Fibroblast of the aortic adventitia (primary cell): ENCODE results near the gene CENPX. TPM values are rescaled to one million over a fixed set of nuclear protein-coding genes. Genes with fewer than 3 reads are reported as not detected.

Experiments used
- DNase-seq: peaks from one replicate; pipeline ENCODE4 v3.0.0-alpha.2; 2010; ENCODE audit warnings: low read depth
- H3K4me3 ChIP-seq: 2 replicates; pipeline ENCODE4 v1.5.1; 2011; ENCODE audit warnings: low read depth, mild to moderate bottlenecking, control low read depth, low read length, moderate library complexity
- total RNA-seq: library from RNA; depleted of rRNA; stranded (reverse); fragments of >200 nt; gene quantifications from 2 replicates; pipeline ENCODE4 v1.2.3, GENCODE V29; 2012; ENCODE audit warnings: low replicate concordance
- TF ChIP-seq, protein P1 (sequence below): IDR thresholded peaks from 2 replicates; pipeline ENCODE4 v1.5.1; 2011; ENCODE audit warnings: mild to moderate bottlenecking, low read length, control low read depth, inconsistent platforms; ENCODE audit not compliant: insufficient read depth

The CENPX gene
- total RNA-seq, 1 donor: 41.8 TPM

DNA sequence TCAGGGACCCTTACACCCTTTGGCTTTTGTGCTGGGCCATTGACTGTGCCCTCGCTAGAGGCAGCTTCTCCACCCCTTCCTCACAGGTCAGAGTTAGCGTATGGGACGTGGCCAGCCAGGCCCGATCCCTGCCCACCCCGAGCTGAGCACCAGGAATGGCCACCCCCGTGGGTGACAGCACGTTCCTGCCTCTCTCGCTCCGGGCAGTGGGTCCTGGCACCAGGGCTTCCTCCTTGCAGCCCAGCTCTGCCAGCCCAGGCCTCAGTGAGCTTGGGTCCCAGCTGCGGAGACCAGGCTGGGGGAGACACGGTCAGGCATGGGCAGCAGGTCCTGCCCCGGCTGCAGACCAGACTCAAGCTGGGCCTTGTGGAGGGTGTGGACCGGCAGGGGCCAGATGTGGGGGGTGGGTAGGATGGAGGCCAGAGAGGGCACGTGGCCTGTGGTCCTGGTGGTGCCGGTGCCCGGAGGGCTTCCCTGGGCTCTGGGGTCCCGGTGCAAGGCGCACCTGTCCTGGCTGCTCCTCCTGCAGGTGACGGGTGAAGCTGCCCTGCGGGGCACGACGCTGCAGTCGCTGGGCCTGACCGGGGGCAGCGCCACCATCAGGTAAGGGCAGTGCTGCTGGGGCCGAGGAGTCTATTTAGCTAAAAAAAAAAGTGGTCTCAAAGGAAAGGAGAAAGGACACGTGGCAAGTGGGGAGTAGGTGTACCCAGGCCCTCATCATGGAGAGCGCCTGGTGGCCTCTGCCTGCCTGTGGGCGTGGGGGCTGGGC is 27.0 kb downstream of the CENPX start:
- H3K4me3 ChIP-seq: no peak overlapping the region
- no peak for DNase-seq
- TF ChIP-seq, protein P1, sequence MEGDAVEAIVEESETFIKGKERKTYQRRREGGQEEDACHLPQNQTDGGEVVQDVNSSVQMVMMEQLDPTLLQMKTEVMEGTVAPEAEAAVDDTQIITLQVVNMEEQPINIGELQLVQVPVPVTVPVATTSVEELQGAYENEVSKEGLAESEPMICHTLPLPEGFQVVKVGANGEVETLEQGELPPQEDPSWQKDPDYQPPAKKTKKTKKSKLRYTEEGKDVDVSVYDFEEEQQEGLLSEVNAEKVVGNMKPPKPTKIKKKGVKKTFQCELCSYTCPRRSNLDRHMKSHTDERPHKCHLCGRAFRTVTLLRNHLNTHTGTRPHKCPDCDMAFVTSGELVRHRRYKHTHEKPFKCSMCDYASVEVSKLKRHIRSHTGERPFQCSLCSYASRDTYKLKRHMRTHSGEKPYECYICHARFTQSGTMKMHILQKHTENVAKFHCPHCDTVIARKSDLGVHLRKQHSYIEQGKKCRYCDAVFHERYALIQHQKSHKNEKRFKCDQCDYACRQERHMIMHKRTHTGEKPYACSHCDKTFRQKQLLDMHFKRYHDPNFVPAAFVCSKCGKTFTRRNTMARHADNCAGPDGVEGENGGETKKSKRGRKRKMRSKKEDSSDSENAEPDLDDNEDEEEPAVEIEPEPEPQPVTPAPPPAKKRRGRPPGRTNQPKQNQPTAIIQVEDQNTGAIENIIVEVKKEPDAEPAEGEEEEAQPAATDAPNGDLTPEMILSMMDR: no peak

DNA sequence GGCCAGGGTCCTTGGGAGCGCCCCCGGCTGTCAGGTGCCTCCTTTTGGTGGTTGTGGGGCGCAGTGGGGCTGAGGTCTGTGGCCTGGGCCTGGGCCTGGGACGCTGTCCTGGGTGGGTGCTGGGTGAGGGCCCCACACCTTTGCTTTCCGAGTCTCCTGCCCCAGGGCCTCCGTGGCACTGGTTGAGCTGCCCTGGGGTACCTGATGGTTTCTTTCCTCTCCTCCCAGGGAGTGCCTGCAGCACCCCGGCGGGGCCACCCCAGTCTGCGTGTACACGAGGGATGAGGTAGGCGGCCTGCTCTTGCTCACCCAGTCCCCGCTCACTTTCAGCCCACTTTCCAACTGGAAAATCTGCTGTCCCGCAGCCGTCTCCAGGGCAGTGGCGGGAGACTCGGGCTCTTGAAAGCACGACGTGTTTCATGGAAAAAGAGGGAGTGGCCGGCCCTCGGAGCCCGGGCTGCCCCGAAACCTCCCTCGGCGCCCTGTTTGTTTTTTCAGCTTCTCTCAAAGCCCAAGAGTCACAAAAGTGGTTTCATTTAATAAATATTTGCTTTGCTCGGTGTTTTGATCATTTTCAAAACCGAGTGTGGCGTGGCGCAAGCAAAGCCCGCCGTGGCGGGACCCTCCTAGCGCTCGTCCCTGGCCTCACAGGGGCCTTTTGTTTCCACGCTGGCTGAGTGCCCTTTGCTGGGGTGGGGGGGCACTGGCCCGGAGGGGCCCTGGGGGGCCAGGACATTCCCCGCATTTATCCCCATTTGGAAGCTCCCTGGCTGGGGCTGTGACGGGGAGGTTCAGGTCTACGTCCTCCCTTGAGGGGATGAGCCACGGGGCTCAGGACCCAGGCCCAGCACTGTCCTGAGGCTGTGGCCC is 27.9 kb downstream of the CENPX start:
- H3K4me3 ChIP-seq: no peak overlapping the region
- TF ChIP-seq, protein P1: no peak
- DNase-seq: no peak

DNA sequence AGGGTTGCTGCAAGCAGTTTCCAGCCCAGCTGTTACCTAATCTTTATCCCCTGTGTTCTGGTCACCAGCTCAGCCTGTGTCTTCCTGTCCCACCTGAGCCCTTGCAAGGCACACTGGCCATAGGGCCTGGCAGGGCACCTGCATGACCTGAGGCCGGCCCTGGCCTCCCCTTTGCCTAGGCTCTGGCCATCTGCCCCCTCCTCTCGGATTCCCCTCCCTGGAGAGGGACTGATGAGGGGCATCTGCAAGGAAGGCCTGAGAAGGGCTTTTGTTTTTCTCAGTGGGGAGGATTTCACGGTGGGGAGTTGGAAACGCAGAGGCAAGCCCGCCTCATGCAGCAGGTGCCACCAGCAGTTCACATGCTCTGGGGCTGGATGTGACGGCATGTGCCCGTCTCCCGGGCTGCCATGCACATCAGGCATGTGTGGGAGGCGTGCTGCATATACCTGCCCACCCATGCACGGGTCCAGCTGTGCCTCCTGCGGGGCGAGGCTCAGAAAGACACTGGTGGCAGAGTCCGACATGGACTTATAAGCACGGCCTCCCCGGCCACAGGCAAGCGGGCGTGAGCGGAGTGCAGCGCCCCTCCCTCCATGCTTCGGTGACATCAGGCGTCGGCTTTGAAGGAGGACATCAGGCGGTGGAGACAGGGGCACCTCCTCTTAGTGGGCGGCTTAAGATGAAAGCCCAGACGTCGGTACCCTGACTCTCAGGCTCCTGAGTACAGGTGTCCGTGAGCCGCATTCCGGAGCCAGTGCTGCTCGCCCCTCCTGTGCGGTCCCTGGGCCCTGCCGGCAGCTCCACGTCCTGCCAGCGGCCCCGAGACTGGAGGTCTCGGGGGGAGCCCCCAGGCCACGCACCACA is 28.7 kb downstream of the CENPX start:
- DNase-seq: no peak
- TF ChIP-seq, protein P1: no peak
- no peak overlapping the region for H3K4me3 ChIP-seq

DNA sequence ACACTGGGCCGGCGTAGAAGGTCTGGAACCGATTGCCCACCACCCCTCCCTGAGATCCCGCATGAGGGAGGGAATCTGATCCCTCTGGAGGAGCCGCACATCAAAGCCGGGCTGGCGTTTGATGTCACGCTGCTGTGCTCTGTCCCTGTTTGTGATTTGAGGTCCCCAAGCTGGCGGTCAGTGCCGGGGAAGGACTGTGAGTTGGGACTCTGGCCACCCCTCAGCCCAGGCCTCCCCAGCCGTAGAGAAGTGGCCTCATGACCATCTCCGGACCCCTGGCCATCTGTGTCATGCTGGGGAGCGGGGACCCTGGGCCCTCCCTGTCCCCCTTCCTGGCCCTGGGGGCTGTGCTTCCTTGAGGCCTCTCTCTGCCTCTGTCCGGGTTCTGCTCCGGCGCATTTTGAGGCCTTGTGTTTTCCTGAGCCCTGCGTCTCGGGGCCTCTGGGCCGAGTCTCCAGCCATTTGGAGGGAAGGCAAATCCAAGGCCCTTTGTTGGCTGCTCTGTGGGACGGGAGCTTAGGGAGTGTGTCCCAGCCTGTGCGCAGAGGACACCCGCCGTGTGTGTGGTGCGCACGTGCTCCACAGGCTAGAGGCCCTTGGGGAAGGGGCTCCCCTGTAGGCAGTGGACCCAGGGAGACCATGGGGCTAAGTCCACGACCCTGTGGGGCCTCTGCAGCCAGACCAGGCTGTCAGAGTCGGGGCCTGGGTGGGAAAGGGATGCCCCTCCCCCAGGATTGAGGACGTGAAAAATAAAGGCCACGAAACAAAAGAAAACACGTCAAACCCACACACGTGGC is 30.2 kb downstream of the CENPX start:
- DNase-seq: no peak
- H3K4me3 ChIP-seq: no peak overlapping the region
- TF ChIP-seq, protein P1: no peak

DNA sequence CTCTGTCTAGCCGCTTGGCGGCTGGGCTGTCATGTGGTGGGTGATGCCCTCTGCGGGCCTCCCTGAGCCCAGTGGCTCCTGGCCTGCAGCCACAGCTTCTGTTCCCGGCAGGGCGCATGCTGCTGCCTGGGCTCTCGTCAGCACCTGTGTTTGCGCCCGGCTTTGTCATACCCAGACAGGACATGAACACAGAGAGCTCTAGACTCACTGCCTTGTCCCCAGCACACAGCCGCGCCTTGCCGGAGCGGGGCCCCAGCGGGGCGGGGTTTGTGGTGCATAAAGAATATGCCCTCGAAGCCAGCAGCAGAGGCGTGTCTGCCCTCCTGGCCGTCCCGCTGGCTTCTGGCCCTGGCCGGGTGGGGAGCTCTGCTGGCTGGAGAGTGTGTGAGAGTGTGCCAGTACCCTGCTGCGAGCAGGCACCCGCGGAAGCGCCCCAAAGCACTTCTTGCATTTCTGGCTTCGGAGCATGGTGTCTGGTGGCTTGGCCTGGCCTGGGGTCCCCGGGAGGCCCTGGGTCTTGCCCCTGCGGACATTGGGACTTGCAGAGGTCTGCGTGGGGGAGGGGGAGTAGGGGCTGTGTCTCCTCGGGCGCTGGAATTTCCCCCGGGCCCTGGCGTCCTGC is 30.9 kb downstream of the CENPX start:
- peak overlapping the region; percentile 22 for H3K4me3 ChIP-seq
- TF ChIP-seq, protein P1: no peak
- DNase-seq: peak; percentile 62
